Parathyroid adenoma (tissue), 2 donors: ENCODE measurements around the gene ARHGAP5.

Experiments
- H2AFZ ChIP-seq: fragments of 300-600 bp; sonication (generic); one replicate; pipeline ENCODE4 v1.7.0; 2017; ENCODE audit warnings: antibody characterized with exemption, mild to moderate bottlenecking
- H3K27ac ChIP-seq: fragments of 300-600 bp; sonication (generic); one replicate; pipeline ENCODE4 v1.7.0; 2017
- H3K27me3 ChIP-seq: fragments of 300-600 bp; sonication (generic); one replicate; pipeline ENCODE4 v1.7.0; 2017; ENCODE audit warnings: low read length; ENCODE audit not compliant: control insufficient read depth, insufficient read depth
- H3K36me3 ChIP-seq: fragments of 300-600 bp; sonication (generic); one replicate; pipeline ENCODE4 v1.7.0; 2017; ENCODE audit warnings: low read length; ENCODE audit not compliant: control insufficient read depth, insufficient read depth
- H3K4me1 ChIP-seq: fragments of 300-600 bp; sonication (generic); one replicate; pipeline ENCODE4 v1.7.0; 2017; ENCODE audit warnings: control low read depth
- H3K4me2 ChIP-seq: fragments of 300-600 bp; sonication (generic); one replicate; pipeline ENCODE4 v1.7.0; 2017; ENCODE audit warnings: low read length
- H3K4me3 ChIP-seq: fragments of 300-600 bp; sonication (generic); one replicate; pipeline ENCODE4 v1.7.0; 2017; ENCODE audit warnings: low read depth, low read length
- H3K79me2 ChIP-seq: fragments of 300-600 bp; sonication (generic); one replicate; pipeline ENCODE4 v1.7.0; 2017; ENCODE audit warnings: control low read depth
- H3K9ac ChIP-seq: fragments of 300-600 bp; sonication (generic); one replicate; pipeline ENCODE4 v1.7.0; 2017; ENCODE audit warnings: mild to moderate bottlenecking
- H3K9me3 ChIP-seq: fragments of 300-600 bp; sonication (generic); one replicate; pipeline ENCODE4 v1.7.0; 2017; ENCODE audit warnings: low read length; ENCODE audit not compliant: control insufficient read depth
- CTCF ChIP-seq: fragments of 300-600 bp; sonication (generic); IDR thresholded peaks from one replicate; pipeline ENCODE4 v1.7.0; 2017; ENCODE audit warnings: antibody characterized with exemption, mild to moderate bottlenecking
- donor health status: primary hyperparathyroidism.

ARHGAP5 gene

GRCh38 chr14:32195636-32196035 is 118.5 kb downstream of the ARHGAP5 start:
- H3K79me2 ChIP-seq: no peaks in the 10 kb centered on the region
- no peaks in the 10 kb centered on the region for H3K27me3 ChIP-seq
- H3K9ac ChIP-seq: no peak overlapping the region
- H3K27ac ChIP-seq: no peak overlapping the region
- H3K4me2 ChIP-seq: no peak overlapping the region
- H2AFZ ChIP-seq: no peak overlapping the region
- TF ChIP-seq CTCF: no peak
- no peaks in the 10 kb centered on the region for H3K9me3 ChIP-seq
- no peaks in the 10 kb centered on the region for H3K4me1 ChIP-seq
- no peak overlapping the region for H3K4me3 ChIP-seq
- H3K36me3 ChIP-seq: no peaks in the 10 kb centered on the region

DNA sequence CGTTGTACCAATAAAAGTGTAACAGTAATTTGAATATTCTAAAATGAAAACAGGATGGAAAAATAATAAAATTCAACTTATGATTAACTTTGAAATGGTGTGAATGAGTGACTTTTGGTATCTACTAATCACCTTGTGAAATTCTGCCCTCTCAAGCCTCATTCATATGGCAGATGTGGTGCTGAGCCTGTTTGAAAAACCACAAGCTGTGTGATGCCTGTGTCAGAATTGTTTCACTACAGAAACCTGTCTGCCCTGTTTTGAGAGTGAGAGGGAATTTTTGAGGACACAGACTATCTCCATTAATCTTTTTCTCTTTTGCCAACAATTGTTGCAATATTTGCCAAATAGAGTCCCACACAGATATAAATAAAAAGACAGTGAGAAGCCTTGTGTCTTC is 120.8 kb downstream of the ARHGAP5 start:
- TF ChIP-seq CTCF: no peak
- Histone ChIP-seq H2AFZ (no peak overlapping the region), H3K27me3 (no peaks in the 10 kb centered on the region), H3K79me2 (no peaks in the 10 kb centered on the region), H3K36me3 (no peaks in the 10 kb centered on the region), H3K9ac (no peak overlapping the region), H3K9me3 (no peaks in the 10 kb centered on the region), H3K27ac (no peak overlapping the region), H3K4me3 (no peak overlapping the region), H3K4me1 (peaks cover 5% of the 10 kb centered on the region), H3K4me2 (no peak overlapping the region)

DNA sequence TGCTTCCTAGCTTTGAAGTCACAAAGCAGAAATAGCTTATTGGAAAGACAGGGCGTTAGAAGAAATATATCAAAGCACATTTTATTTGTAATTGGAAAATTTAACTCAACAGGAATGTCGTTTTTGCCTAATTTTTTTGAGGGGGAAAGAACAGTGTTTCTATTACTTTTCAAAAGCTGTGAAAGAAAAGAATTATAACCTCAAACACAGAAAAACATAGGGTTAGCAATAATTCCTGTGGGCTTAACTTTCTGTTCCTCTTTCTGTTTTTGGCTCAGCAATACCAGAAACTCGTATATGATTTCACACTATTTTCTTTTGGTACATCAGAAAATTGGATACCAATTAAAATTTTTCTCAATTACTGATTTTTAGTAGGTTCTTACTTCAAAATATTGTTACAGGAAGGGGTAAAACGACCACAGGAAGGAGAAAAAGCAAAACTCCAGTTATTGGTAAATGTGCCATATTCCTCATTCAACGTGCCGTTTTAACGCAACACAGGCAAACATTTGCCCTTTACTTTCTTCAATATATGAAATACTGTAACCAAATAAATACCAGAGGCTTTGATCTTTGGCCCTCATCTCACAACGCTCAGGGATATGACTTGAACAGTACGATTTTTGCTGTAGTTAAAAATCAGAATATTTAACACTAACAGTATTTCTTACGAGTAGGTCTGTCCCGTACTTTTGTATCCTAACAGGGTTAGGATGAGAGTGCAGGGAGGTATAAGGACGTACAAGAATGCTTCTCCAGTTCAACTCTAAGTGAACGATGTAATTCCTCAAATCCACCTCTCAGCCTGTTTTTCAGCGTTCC is 123.5 kb downstream of the ARHGAP5 start:
- peak overlapping the region; percentile 73 for H3K4me3 ChIP-seq
- peak overlapping the region; percentile 51 for H3K4me2 ChIP-seq
- no peaks in the 10 kb centered on the region for H3K27me3 ChIP-seq
- H3K36me3 ChIP-seq: no peaks in the 10 kb centered on the region
- H3K79me2 ChIP-seq: no peaks in the 10 kb centered on the region
- no peak for TF ChIP-seq CTCF
- H3K4me1 ChIP-seq: peaks cover 5% of the 10 kb centered on the region
- H3K9ac ChIP-seq: no peak overlapping the region
- H2AFZ ChIP-seq: peak overlapping the region; percentile 93
- H3K27ac ChIP-seq: peak overlapping the region; percentile 92
- H3K9me3 ChIP-seq: no peaks in the 10 kb centered on the region

- Histone ChIP-seq H3K4me3 (peak overlapping the region; percentile 73), H3K9ac (peak overlapping the region; percentile 2), H3K79me2 (no peaks in the 10 kb centered on the region), H3K27ac (peak overlapping the region; percentile 92), H3K27me3 (no peaks in the 10 kb centered on the region), H3K4me2 (peak overlapping the region; percentile 51), H3K36me3 (no peaks in the 10 kb centered on the region), H2AFZ (peak overlapping the region; percentile 93), H3K4me1 (peaks cover 5% of the 10 kb centered on the region), H3K9me3 (no peaks in the 10 kb centered on the region)
- TF ChIP-seq CTCF: no peak
These were observed 124.2 kb downstream of the ARHGAP5 start for GRCh38 chr14:32201193-32201815.
